GM12891 (cell line): ENCODE measurements around the gene NRXN3.

Source experiments
- POLR2A ChIP-seq: IDR thresholded peaks from 2 replicates; pipeline ENCODE4 v1.6.1; 2011; ENCODE audit warnings: low read depth, low read length, control low read depth
- POLR2AphosphoS5 ChIP-seq: IDR thresholded peaks from 2 replicates; pipeline ENCODE4 v1.6.1; 2011; ENCODE audit warnings: low read depth, low read length, control low read depth
- SPI1 ChIP-seq: IDR thresholded peaks from 2 replicates; pipeline ENCODE4 v1.6.1; 2011; ENCODE audit warnings: low read depth, low read length, control low read depth
- TAF1 ChIP-seq: IDR thresholded peaks from 2 replicates; pipeline ENCODE4 v1.6.1; 2011; ENCODE audit warnings: low read depth, low read length, control low read depth

GRCh38 chr14:78446807-78447206 lies 276.6 kb downstream of the NRXN3 start:
- TF ChIP-seq POLR2AphosphoS5 (no peak), TAF1 (no peak), POLR2A (no peak), SPI1 (no peak)
